H9 (cell line): Measurements from ENCODE around the gene CARS1. TPM values are rescaled to one million over a fixed set of nuclear protein-coding genes. Genes with fewer than 3 reads are reported as not detected.

ENCODE experiments used
- DNase-seq: peaks from one replicate; pipeline ENCODE4 v3.0.0-alpha.2; 2017
- H2AFZ ChIP-seq: one replicate; pipeline ENCODE4 v1.6.1; 2013; ENCODE audit warnings: mild to moderate bottlenecking, low read length, control low read depth, moderate library complexity
- H2AK5ac ChIP-seq: 2 replicates; pipeline ENCODE4 v1.6.1; 2013; ENCODE audit warnings: low read length, control low read depth, mixed read lengths; ENCODE audit not compliant: insufficient read length
- H2BK120ac ChIP-seq: one replicate; pipeline ENCODE4 v1.6.1; 2013; ENCODE audit warnings: low read depth, mild to moderate bottlenecking, low read length, control low read depth, inconsistent platforms; ENCODE audit not compliant: poor library complexity, severe bottlenecking
- H2BK12ac ChIP-seq: 2 replicates; pipeline ENCODE4 v1.6.1; 2013; ENCODE audit warnings: low read length, control low read depth, mixed read lengths, low read depth; ENCODE audit not compliant: insufficient read length
- H2BK15ac ChIP-seq: 2 replicates; pipeline ENCODE4 v1.6.1; 2013; ENCODE audit warnings: low read depth, low read length, control low read depth
- H2BK20ac ChIP-seq: one replicate; pipeline ENCODE4 v1.6.1; 2013; ENCODE audit warnings: low read depth, mild to moderate bottlenecking, low read length, control low read depth, inconsistent platforms; ENCODE audit not compliant: poor library complexity, severe bottlenecking
- H2BK5ac ChIP-seq: 2 replicates; pipeline ENCODE4 v1.6.1; 2013; ENCODE audit warnings: low read length, control low read depth, mixed read lengths; ENCODE audit not compliant: insufficient read length
- H3K14ac ChIP-seq: 2 replicates; pipeline ENCODE4 v1.6.1; 2013; ENCODE audit warnings: low read length, control low read depth; ENCODE audit not compliant: insufficient read depth
- H3K18ac ChIP-seq: 2 replicates; pipeline ENCODE4 v1.6.1; 2013; ENCODE audit warnings: low read depth, mild to moderate bottlenecking, mixed read lengths, low read length, control low read depth; ENCODE audit not compliant: insufficient read length
- H3K23ac ChIP-seq: 2 replicates; pipeline ENCODE4 v1.6.1; 2013; ENCODE audit warnings: low read length, control low read depth, mixed read lengths, low read depth; ENCODE audit not compliant: insufficient read length
- H3K23me2 ChIP-seq: 2 replicates; pipeline ENCODE4 v1.6.1; 2013; ENCODE audit warnings: low read depth, mild to moderate bottlenecking, mixed read lengths, low read length, control low read depth; ENCODE audit not compliant: insufficient read length, poor library complexity, severe bottlenecking
- H3K27ac ChIP-seq: 2 replicates; pipeline ENCODE4 v1.5.1; 2013; ENCODE audit warnings: low read length, control low read depth, mixed read lengths, low read depth; ENCODE audit not compliant: insufficient read length
- H3K27me3 ChIP-seq: 2 replicates; pipeline ENCODE4 v1.6.1; 2013; ENCODE audit warnings: low read length, control low read depth, inconsistent platforms; ENCODE audit not compliant: insufficient read depth
- H3K4ac ChIP-seq: 2 replicates; pipeline ENCODE4 v1.6.1; 2013; ENCODE audit warnings: low read depth, mild to moderate bottlenecking, control low read depth, inconsistent platforms, low read length, moderate library complexity
- H3K4me1 ChIP-seq: 2 replicates; pipeline ENCODE4 v1.6.1; 2013; ENCODE audit warnings: low read length, control low read depth, inconsistent platforms; ENCODE audit not compliant: insufficient read depth
- H3K4me2 ChIP-seq: 2 replicates; pipeline ENCODE4 v1.6.1; 2013; ENCODE audit warnings: low read length, control low read depth, mixed read lengths; ENCODE audit not compliant: insufficient read length, insufficient read depth
- H3K56ac ChIP-seq: 2 replicates; pipeline ENCODE4 v1.6.1; 2013; ENCODE audit warnings: low read depth, mild to moderate bottlenecking, mixed read lengths, low read length, control low read depth; ENCODE audit not compliant: insufficient read length
- H3K79me1 ChIP-seq: 2 replicates; pipeline ENCODE4 v1.6.1; 2013; ENCODE audit warnings: low read depth, mild to moderate bottlenecking, moderate library complexity, low read length, control low read depth, inconsistent platforms; ENCODE audit not compliant: insufficient read depth, poor library complexity, severe bottlenecking
- H3K79me2 ChIP-seq: 2 replicates; pipeline ENCODE4 v1.6.1; 2013; ENCODE audit warnings: low read length, control low read depth, inconsistent platforms; ENCODE audit not compliant: insufficient read depth
- H3K9ac ChIP-seq: 2 replicates; pipeline ENCODE4 v1.6.1; 2013; ENCODE audit warnings: low read length, control low read depth, mixed read lengths; ENCODE audit not compliant: insufficient read length; ENCODE audit errors: extremely low read depth
- H3K9me3 ChIP-seq: one replicate; pipeline ENCODE4 v1.6.1; 2013; ENCODE audit warnings: low read depth, low read length, inconsistent platforms; ENCODE audit not compliant: control insufficient read depth
- H3T11ph ChIP-seq: one replicate; pipeline ENCODE4 v1.6.1; 2013; ENCODE audit warnings: mild to moderate bottlenecking, low read length, control low read depth, inconsistent platforms
- H4K20me1 ChIP-seq: one replicate; pipeline ENCODE4 v1.6.1; 2013; ENCODE audit not compliant: control insufficient read depth, insufficient read length, insufficient read depth
- H4K5ac ChIP-seq: 2 replicates; pipeline ENCODE4 v1.6.1; 2013; ENCODE audit warnings: low read depth, mild to moderate bottlenecking, mixed read lengths, low read length, control low read depth; ENCODE audit not compliant: insufficient read length
- H4K8ac ChIP-seq: replicated peaks from 2 replicates; pipeline ENCODE4 v1.6.1; 2013; ENCODE audit warnings: low read length, control low read depth, mixed read lengths, low read depth; ENCODE audit not compliant: insufficient read length
- H4K91ac ChIP-seq: 2 replicates; pipeline ENCODE4 v1.6.1; 2013; ENCODE audit warnings: low read depth, mild to moderate bottlenecking, moderate library complexity, mixed read lengths, low read length, control low read depth; ENCODE audit not compliant: insufficient read length
- H3K27ac Mint-ChIP-seq, 3 experiments: 2 replicates in 2 of 3; 3 replicates in 1 of 3; pipeline ENCODE4 v1.8.0; 2020 to 2021; ENCODE audit warnings: mixed read lengths in 3 of 3, mild to moderate bottlenecking in 1 of 3, moderate library complexity in 1 of 3
- H3K27me3 Mint-ChIP-seq: 2 replicates; pipeline ENCODE4 v1.8.0; 2021; ENCODE audit warnings: low read depth, mild to moderate bottlenecking, moderate library complexity, mixed read lengths
- H3K36me3 Mint-ChIP-seq, 3 experiments: 2 replicates in 2 of 3; 3 replicates in 1 of 3; pipeline ENCODE4 v1.8.0; 2020 to 2021; ENCODE audit warnings: low read depth in 3 of 3, mixed read lengths in 3 of 3; ENCODE audit not compliant: insufficient read depth in 1 of 3
- H3K4me1 Mint-ChIP-seq, 2 experiments: 2 replicates each; pipeline ENCODE4 v1.8.0; 2020; ENCODE audit warnings: mixed read lengths in 2 of 2
- H3K4me3 Mint-ChIP-seq, 2 experiments: 2 replicates in 1 of 2; 3 replicates in 1 of 2; pipeline ENCODE4 v1.8.0; 2020 to 2021; ENCODE audit warnings: mild to moderate bottlenecking in 2 of 2, mixed read lengths in 2 of 2, moderate library complexity in 1 of 2
- H3K9me3 Mint-ChIP-seq, 2 experiments: 2 replicates in 1 of 2; 3 replicates in 1 of 2; pipeline ENCODE4 v1.8.0; 2020; ENCODE audit warnings: mild to moderate bottlenecking in 2 of 2, mixed read lengths in 2 of 2, moderate library complexity in 1 of 2
- CTCF ChIP-seq: fragments of 200-600 bp; sonication (generic); conservative IDR thresholded peaks from 3 replicates; pipeline ENCODE4 v1.8.0; 2021; ENCODE audit warnings: antibody characterized with exemption, mild to moderate bottlenecking
- WGBS: extraction: QIAGEN DNeasy Blood & Tissue Kit; methylation state at CpG from one replicate; pipeline ENCODE4 v1.1.7; 2013; ENCODE audit warnings: missing lambda C conversion rate, low lambda C conversion rate, mixed read lengths; ENCODE audit not compliant: insufficient read length; ENCODE audit errors: extremely low coverage; 5-methylcytosine and 5-hydroxymethylcytosine counted together
- total RNA-seq: library from RNA; stranded (reverse); gene quantifications from 2 replicates; pipeline ENCODE4 v1.2.1, GENCODE V29; 2021

The CARS1 gene
- total RNA-seq, 1 experiment from 2014 or later = 92.3 TPM

GRCh38 chr11:3092603-3093141, 35.4 kb upstream of the CARS1 start:
- H3K4me2 ChIP-seq = no peak overlapping the region
- H3K27ac ChIP-seq = no peak overlapping the region
- no peaks in the 10 kb centered on the region for H3K23me2 ChIP-seq
- no peaks in the 10 kb centered on the region for H3K4me1 ChIP-seq
- H4K91ac ChIP-seq = no peak overlapping the region
- no peak overlapping the region for H4K8ac ChIP-seq
- no peak for TF ChIP-seq CTCF
- no peaks in the 10 kb centered on the region for H4K20me1 ChIP-seq
- Mint-ChIP-seq H3K4me3 (no peak overlapping the region), H3K4me1 (peaks cover 12 to 24% of the 10 kb centered on the region in 2 experiments), H3K27me3 (peaks cover 3% of the 10 kb centered on the region), H3K27ac (no peak overlapping the region), H3K9me3 (peaks cover 4 to 5% of the 10 kb centered on the region in 2 experiments; a peak in 2 of 5 replicates), H3K36me3 (peaks cover 0 to 8% (median 2%) of the 10 kb centered on the region in 3 experiments; a peak in 4 of 7 replicates)
- H3K18ac ChIP-seq = no peak overlapping the region
- no peak overlapping the region for H3K23ac ChIP-seq
- no peak overlapping the region for H2BK12ac ChIP-seq
- DNase-seq = no peak
- H3K27me3 ChIP-seq = no peaks in the 10 kb centered on the region
- no peak overlapping the region for H3K9ac ChIP-seq
- no peaks in the 10 kb centered on the region for H3K9me3 ChIP-seq
- H2AK5ac ChIP-seq = no peak overlapping the region
- no peak overlapping the region for H4K5ac ChIP-seq
- no peak overlapping the region for H3T11ph ChIP-seq
- no peaks in the 10 kb centered on the region for H3K79me2 ChIP-seq
- no peak overlapping the region for H2AFZ ChIP-seq
- no peak overlapping the region for H3K14ac ChIP-seq
- H2BK15ac ChIP-seq = no peak overlapping the region
- H2BK20ac ChIP-seq = no peak overlapping the region
- no CpG with 5 or more reads among the region's 15 CpGs for WGBS
- H3K56ac ChIP-seq = no peak overlapping the region
- no peak overlapping the region for H2BK120ac ChIP-seq
- no peak overlapping the region for H2BK5ac ChIP-seq
- H3K79me1 ChIP-seq = no peaks in the 10 kb centered on the region
- H3K4ac ChIP-seq = no peak overlapping the region
